Activated CD8-positive, alpha-beta memory T cell treated with anti-CD3 and anti-CD28 coated beads, Interleukin-2, amount 50 U/mL, for 1 hour (primary cell): ENCODE results near the gene USP32.

ENCODE experiments used
- DNase-seq: peaks from one replicate; pipeline ENCODE4 v3.0.0-alpha.2; 2020; ENCODE audit errors: extremely low read depth

Gene USP32

GRCh38 chr17:60156746-60157145 lies 235.2 kb downstream of the USP32 start:
- DNase-seq = no peak

DNA sequence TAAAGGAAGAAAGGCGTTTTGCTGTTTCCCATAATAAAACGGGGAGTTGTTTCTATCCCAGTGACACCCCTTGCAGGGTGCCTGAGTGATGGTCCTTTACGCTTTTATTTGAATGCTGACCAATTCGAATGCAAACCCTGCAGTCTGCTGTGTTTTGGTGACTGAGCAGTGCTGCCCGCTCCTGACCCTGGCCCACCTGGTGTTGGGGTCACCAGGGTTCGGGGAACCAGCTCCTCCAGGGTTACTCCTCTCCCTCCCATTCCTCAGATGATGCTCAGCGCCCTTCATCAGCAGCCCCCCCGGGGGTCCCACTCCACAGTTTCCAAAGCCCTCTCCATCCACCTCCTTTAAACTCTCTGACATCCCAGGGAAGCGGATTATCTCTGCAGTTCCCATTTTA lies 236.1 kb downstream of the USP32 start:
- no peak for DNase-seq

- DNase-seq = no peak
Observed at GRCh38 chr17:60155427-60155814, 236.5 kb downstream of the USP32 start.

- no peak for DNase-seq
Observed at GRCh38 chr17:60154616-60155426, 237.1 kb downstream of the USP32 start.

DNA sequence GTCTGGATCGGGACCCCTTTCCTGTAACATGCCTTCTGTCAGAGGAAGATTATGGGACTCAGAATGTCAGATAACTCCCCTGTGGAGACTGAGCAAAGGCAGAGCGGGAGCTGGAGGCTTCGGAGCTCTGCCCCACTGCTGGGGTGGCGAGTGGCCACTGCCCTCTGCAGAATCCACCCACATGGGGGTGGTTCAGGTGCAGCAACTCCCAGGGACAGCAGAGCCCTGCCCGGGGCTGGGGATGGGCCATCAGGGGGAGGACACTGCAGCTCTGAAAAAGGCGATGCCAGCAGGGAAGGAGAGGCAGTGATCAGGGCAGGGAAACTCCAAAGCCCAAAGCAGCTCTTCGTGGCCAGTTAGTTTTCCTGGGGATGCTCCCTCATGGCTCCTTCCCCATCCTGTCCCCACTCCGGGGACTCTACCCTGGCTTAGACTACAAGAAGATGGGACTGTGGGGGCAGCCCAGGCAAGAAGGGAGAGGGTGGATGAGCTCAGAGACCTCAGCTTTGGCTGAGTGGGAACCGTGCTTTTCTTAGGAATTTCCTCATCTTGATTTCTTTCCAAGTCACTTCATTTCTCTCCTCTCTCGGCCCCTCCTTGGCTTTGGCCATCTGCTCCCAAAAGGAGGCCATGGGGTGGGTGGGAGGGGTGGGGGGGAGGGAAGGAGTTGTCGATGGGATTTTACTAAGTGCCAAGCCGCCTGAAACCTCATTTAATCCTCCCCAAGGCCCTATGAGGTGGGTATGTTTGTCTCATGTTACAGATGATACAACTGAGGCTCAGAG lies 238.1 kb downstream of the USP32 start:
- no peak for DNase-seq

DNA sequence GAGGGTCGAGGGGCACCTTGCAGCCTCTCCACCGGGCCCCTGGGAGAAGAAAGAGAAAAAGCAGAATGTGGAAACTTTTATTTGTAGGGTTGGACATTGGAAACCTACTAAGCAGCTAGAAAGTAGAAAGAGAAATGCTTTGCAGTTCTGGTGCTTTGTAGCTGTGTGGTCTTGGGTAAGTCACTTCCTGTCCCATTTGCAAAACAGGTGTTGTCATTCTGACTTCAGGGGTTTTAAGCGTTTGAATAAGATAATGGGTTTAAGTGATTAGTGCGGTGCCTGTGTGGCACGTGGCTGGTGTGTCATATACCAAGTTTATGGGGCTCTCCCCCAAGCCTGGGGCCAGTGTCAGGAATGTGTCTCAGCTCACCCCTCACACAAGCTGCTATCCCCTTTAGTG lies 240.6 kb downstream of the USP32 start:
- DNase-seq = no peak

DNA sequence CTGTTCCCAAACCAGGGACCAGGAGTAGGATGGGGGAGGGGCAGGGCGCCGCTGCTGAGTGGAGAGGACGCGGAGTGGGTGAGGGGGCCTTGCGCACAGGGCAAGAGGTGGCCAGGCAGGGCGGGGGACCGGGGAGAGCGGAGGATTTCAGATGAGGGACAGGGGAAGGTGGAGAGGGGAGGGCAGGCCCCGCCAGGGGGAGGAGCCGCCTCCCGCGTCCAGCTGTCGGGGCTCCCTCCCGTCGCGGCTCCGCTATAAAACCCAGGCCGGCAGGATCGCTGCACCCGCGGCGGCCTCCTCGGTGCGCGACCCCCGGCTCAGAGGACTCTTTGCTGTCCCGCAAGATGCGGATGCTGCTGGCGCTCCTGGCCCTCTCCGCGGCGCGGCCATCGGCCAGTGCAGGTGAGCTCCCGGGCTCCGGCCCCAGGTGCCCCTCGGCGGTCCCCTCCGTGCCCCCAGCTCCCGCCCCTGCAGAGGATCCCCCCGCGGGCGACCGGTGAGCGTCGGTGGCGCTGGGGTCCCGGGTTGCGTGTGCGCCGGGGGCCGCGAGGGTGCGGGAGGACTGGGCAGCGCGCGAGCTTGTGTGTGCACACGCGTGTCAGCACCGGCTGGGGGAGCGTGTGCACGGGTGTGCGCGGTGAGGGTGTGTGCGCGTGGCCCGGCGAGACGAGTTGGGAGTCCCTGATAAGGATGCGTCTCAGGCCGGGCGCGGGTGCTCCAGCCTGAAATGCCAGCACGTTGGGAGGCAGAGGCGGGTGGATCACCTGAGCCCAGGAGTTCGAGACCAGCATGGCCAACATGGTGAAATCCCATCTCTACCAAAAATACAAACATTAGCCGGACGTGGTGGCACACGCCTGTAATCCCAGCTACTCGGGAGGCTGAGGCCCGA lies 242.0 kb downstream of the USP32 start, which contains the start of gene CA4:
CA4 (plus strand) TSS at position 283 of the 892 bp plus-strand sequence; CDS start at position 345, 62 bp downstream.
- no peak for DNase-seq

- no peak for DNase-seq
Observed at GRCh38 chr17:60148373-60148772, 243.6 kb downstream of the USP32 start.

DNA sequence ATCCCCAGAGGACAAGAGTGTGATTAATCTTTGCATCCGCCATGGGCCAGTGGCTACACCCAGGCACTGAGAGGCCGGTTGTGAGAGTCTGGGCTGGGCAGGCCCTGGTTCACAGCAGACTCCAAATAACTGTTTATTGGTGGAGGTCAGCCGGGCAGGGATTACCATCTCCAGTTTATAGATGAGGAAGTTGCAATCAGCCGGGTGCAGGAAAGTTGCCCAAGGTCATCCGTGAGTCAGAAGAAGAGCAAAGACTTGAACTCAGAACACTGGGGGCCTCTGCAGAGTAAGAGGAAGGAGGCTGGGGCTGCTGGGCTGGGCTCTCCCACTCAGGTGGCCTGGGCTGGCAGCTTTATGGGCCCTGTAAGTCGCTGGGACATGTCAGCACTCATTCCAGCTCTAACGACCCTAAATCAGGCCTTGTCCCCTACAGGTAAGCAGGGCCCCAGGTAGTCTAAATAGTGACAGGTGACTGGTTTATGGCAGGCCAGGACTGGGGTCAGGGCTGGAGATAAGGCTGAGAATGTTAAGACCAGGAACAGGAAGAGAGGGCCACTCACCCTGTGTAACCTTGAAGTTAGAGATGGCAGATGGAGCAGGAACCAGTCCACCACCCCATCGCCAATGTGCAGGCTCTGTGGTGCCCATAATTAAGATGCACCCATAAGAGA lies 244.2 kb downstream of the USP32 start:
- DNase-seq = no peak

DNA sequence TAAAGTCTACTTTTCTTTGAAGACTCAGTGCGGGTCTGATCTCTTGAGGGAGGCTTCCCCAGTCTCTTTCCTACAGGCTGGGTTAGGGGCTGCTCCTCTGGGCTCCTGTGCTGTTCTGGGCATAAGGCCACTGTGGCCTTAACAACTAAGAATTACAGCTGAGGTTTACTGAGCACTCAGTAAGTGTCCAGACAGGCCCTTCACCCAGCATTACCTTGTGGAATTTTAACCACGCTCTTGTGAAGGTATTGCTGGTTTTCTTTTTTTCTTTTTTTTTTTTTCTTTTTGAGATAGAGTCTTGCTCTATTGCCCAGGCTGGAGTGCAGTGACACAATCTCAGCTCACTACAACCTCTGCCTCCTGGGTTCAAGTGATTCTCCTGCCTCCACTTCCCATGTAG lies 245.7 kb downstream of the USP32 start:
- no peak for DNase-seq

GRCh38 chr17:60145006-60145935 lies 246.7 kb downstream of the USP32 start:
- no peak for DNase-seq

DNA sequence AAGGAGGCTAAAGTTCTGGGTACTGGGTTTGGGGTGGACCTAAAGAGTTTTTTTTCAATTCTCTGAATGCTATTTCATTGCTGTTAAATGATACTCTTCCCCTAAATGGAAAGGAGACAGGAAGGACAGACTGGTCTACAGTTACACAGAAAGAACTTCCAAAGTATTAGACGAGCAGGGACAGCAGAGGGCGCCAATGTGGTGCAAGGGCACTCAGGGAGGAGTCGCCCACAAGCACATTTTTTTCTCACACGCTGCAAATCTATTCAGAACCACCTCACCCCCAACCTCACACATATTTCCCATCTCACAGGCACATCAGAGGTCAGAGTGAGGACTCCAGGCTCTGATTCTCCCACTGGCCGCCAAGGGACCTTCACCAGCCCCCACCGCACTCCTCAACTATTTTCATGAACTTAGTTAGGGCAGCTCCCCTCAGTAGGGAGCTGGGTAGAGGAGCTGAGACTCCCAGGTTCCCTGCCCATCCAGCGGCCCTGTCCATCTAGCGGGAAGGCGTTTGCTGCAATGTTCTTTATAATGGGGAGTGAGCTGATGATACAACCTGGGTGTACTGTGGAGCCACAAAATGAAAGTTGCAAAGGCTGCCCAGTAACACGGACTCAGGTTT lies 248.9 kb downstream of the USP32 start:
- DNase-seq = peak; percentile 33

DNA sequence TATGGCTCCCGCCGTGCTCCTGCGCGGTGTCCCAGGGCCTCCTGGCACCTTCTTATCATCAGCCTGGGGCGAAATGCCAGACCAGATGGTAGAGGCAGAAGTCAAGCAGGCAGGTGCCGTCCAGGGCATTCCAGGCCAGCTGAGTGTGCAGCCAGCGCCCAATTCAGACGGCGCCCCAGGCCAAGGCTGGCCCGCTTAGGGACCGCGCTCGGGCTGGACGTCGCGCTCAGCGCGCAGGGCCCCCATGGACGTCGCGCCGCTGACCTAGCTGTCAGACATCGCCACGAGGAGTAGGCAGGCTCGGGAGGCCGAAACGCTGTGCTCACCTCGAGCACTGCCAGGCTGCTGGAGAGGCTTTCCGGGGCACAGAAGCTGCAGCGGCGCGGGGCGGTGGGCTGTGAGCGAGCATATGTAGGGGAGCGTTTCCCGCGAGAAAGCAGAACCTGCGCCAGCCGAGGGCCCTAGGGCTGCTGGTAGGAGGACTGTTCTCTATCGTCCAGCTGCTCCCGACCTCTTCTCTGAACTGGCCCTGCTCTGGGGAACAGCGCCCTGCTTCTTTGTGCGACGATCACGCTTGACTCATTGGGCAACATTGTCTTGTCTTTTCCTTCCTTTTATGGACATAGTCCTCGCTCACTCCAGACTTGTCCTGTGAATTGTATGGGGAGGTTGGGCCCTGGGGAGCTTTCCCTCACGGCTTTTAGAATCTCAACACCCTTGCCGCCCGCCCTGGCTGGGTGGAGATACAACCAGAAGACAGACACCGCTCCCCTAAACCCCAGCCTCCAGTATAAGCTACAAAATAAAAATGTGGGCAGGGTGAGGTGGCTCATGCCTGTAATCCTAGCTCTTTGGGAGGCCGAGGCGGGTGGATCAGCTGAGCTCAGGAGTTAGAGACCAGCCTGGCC lies 250.6 kb downstream of the USP32 start:
- no peak for DNase-seq

DNA sequence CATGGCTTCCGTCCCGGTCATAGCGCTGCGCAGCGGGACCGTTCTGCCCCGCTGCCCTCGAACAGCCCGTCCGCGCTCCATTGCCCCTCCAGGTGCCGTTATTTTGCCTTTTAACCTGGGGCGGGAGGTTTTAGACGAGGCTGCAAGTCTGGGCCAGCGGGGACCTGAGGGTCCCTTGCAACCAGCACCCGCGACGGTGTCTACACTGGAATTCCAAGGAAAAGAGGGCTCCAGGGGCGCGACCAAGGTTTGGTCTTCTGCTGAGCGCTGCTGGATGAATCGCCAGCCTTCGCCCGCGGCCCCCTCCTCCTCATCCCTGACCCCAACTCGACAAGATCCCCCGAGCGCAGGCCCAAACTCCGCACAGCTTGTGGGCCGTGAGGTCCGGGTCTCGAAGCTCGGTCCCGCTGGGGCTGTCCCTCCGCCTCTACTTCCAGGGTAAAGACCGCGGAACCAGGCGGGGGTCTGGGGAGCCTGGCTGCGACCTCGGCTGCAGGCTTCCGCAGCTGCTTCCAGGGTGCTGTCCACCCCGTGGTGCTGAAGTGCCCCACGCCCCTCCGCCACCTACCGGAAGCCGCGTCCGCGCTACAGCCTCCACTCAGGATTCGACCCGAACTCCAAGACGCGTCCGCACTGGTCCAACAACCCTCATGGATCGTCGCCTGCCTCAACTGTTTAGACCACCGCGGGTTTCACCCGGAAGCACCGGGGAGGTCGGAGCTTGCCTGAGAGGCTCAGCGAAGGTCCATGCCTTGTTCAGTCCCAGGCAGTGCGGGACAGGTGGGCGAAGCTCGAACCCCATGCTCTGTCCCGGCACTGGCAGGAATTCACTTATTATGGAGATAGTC lies 252.3 kb downstream of the USP32 start:
- peak; percentile 11 for DNase-seq

DNA sequence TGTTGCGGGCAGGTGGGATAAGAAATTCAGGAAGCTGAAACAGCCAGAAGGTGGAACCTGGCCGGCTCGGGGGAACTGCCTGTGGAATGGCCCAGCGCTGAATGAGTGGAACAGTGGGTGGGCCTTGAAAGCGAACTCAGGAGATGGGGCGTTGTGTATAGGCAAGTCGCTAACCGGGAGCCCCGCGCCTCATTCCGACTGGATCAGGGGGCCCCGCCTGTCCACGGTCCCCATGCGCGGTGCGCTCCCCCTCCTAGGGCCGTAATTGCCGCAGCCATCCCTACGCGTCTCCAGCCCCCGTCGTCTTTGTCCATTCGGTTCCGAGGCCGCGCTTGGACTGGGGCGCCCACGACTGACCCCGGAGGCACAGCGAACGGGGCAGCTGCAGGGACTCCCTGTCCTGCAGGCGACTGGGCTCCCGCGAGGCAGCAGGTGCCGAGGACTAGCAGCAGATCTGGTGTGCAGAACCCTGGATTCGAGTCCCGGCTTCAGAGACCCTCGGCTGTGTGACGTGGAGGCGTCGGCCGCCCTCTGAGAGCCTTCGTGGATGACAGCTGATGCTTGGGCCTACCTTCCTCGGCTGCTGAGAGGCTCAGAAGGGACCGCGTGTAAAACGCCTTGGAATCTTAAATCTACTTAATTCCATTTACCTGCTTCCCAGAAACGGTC lies 253.0 kb downstream of the USP32 start:
- DNase-seq = no peak

DNA sequence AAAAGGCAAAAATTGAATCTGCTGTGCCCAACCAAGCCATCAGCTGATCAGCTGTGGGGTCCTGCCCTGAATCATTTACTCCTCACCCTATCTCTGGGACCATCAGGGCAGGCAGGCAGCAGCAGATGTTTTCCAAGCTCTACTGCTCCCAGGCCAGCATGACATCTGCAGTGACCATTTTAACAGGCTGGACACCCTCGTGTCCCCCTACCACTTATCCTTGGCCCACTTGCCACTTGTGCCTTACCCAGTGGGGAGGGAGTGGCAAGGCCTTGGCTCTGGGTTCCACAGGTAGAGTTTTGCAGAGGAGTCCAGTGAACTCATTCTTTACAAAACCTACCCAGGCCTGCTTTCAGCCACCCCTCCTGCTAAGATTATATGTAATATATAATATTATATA lies 254.2 kb downstream of the USP32 start:
- no peak for DNase-seq

DNA sequence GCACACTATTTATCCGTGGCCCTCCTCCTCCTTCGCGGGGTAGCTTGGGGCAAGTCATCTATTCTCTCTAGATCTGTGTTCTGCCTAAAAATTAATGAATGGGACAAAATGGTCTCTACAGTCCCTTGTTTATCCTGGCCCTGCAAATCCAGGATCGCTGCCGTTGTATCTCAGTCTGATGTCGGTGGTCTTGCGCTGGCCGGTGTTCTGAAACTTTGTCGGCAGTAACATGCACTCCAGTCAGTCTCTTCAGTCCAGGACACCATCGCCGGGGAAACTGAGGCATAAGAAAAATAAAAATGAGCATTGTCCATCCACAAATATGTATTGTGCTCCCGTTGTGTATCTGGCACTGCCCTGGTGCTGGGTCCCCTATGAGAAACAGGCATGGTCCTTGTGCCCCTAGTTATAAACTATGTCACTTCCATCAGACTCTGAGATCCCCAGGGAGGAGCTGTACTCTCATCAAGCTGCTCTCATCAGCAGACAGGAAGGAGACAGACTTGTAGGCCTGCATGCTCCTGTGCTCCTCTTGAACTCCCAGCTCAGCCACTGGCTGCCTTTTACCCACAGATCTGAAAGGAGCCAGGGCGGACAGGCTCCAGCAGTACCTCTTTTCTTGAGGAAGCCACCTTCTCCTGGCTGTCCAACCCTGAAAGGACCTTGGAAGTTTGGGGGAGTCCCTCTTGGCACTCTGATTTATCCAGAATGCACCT lies 255.8 kb downstream of the USP32 start:
- DNase-seq = no peak
